ENCODE measurements around the gene PTGER1. TPM values are rescaled to one million over a fixed set of nuclear protein-coding genes. Genes with fewer than 3 reads are reported as not detected.
A peak's percentile ranks its signal among the peaks of the same experiment; 100 is the strongest.

The PTGER1 gene
- polyA plus RNA-seq, 3 donors from 2014 or later = 0.17 to 1.2 TPM; not detected in 1

- no peak for DNase-seq
Measured at GRCh38 chr19:14494910-14495671, 19.9 kb upstream of the PTGER1 start.

GRCh38 chr19:14494411-14494810 is 19.3 kb upstream of the PTGER1 start:
- Mint-ChIP-seq H3K4me1 (peaks cover 24 to 25% of the 10 kb centered on the region in 2 donors), H3K9me3 (no peaks in the 10 kb centered on the region), H3K4me3 (peak overlapping the region; percentile 65 to 79 (median 69)), H3K36me3 (peaks cover 3 to 10% (median 8%) of the 10 kb centered on the region in 3 donors), H3K27ac (peak overlapping the region; percentile 17 to 85 (median 78)), H3K27me3 (ENCODE audit: low read depth in 3 of 3) (peaks cover 0 to 4% (median 0%) of the 10 kb centered on the region in 3 donors)
- DNase-seq = no peak

More at GRCh38 chr19:14494910-14495671, 19.9 kb upstream of the PTGER1 start:
- Mint-ChIP-seq H3K4me3 (peak overlapping the region; percentile 81 to 85 (median 83)), H3K27me3 (ENCODE audit: low read depth in 3 of 3) (peaks cover 0 to 4% (median 0%) of the 10 kb centered on the region in 3 donors), H3K9me3 (no peaks in the 10 kb centered on the region), H3K36me3 (peaks cover 0 to 4% (median 3%) of the 10 kb centered on the region in 3 donors), H3K4me1 (peaks cover 24 to 25% of the 10 kb centered on the region in 2 donors), H3K27ac (peak overlapping the region; percentile 17 to 91 (median 80))

- Mint-ChIP-seq H3K36me3 (peaks cover 3 to 12% (median 12%) of the 10 kb centered on the region in 3 donors), H3K27me3 (ENCODE audit: low read depth in 3 of 3) (peaks cover 0 to 4% (median 0%) of the 10 kb centered on the region in 3 donors), H3K9me3 (no peaks in the 10 kb centered on the region), H3K4me3 (no peak overlapping the region), H3K4me1 (peaks cover 24 to 25% of the 10 kb centered on the region in 2 donors), H3K27ac (peak overlapping the region in 5 of 6 donors; percentile 28 to 79 (median 45))
- no peak for DNase-seq
Measured at GRCh38 chr19:14492756-14493337, 17.7 kb upstream of the PTGER1 start.

GRCh38 chr19:14487370-14488125 is 12.4 kb upstream of the PTGER1 start:
- peaks cover 6 to 7% of the 10 kb centered on the region in 2 donors for H3K4me1 Mint-ChIP-seq
- DNase-seq = no peak
- no peak overlapping the region for H3K4me3 Mint-ChIP-seq
- H3K36me3 Mint-ChIP-seq = peaks cover 3 to 12% (median 12%) of the 10 kb centered on the region in 3 donors
- H3K27me3 Mint-ChIP-seq (ENCODE audit: low read depth in 3 of 3) = peaks cover 0 to 4% (median 0%) of the 10 kb centered on the region in 3 donors
- H3K27ac Mint-ChIP-seq = no peak overlapping the region
- H3K9me3 Mint-ChIP-seq = no peaks in the 10 kb centered on the region

GRCh38 chr19:14482172-14482941 is 7.2 kb upstream of the PTGER1 start:
- peaks cover 0 to 3% (median 0%) of the 10 kb centered on the region in 3 donors for H3K36me3 Mint-ChIP-seq
- peaks cover 6 to 12% of the 10 kb centered on the region in 2 donors for H3K4me1 Mint-ChIP-seq
- no peak for DNase-seq
- peak overlapping the region in 1 of 6 donors; percentile 5 for H3K27ac Mint-ChIP-seq
- peaks cover 0 to 4% (median 0%) of the 10 kb centered on the region in 3 donors for H3K27me3 Mint-ChIP-seq (ENCODE audit: low read depth in 3 of 3)
- H3K4me3 Mint-ChIP-seq = no peak overlapping the region
- H3K9me3 Mint-ChIP-seq = no peaks in the 10 kb centered on the region

GRCh38 chr19:14480700-14481079 is 5.5 kb upstream of the PTGER1 start:
- no peak overlapping the region for H3K4me3 Mint-ChIP-seq
- peak overlapping the region in 1 of 6 donors; percentile 69 for H3K27ac Mint-ChIP-seq
- H3K9me3 Mint-ChIP-seq = no peaks in the 10 kb centered on the region
- H3K4me1 Mint-ChIP-seq = peaks cover 12 to 20% of the 10 kb centered on the region in 2 donors
- peaks cover 0 to 3% (median 0%) of the 10 kb centered on the region in 3 donors for H3K36me3 Mint-ChIP-seq
- DNase-seq = no peak
- H3K27me3 Mint-ChIP-seq (ENCODE audit: low read depth in 3 of 3) = peaks cover 0 to 14% (median 8%) of the 10 kb centered on the region in 3 donors

GRCh38 chr19:14479975-14480699 is 5.0 kb upstream of the PTGER1 start:
- Mint-ChIP-seq H3K9me3 (no peaks in the 10 kb centered on the region), H3K27me3 (ENCODE audit: low read depth in 3 of 3) (peaks cover 0 to 14% (median 8%) of the 10 kb centered on the region in 3 donors), H3K4me3 (no peak overlapping the region), H3K36me3 (peaks cover 0 to 3% (median 0%) of the 10 kb centered on the region in 3 donors), H3K4me1 (peaks cover 15 to 23% of the 10 kb centered on the region in 2 donors), H3K27ac (peak overlapping the region in 1 of 6 donors; percentile 46)
- DNase-seq = peak; percentile 66 to 75 (median 72)

- peaks cover 0 to 15% (median 10%) of the 10 kb centered on the region in 3 donors for H3K27me3 Mint-ChIP-seq (ENCODE audit: low read depth in 3 of 3)
- DNase-seq = no peak
- peaks cover 20 to 28% of the 10 kb centered on the region in 2 donors for H3K4me1 Mint-ChIP-seq
- no peak overlapping the region for H3K4me3 Mint-ChIP-seq
- H3K27ac Mint-ChIP-seq = peak overlapping the region in 2 of 6 donors; percentile 20 to 78
- H3K9me3 Mint-ChIP-seq = no peaks in the 10 kb centered on the region
- H3K36me3 Mint-ChIP-seq = peaks cover 0 to 3% (median 0%) of the 10 kb centered on the region in 3 donors
Measured at GRCh38 chr19:14479309-14479974, 4.3 kb upstream of the PTGER1 start.

- H3K27ac Mint-ChIP-seq = peak overlapping the region in 2 of 6 donors; percentile 45 to 83
- peaks cover 24 to 33% of the 10 kb centered on the region in 2 donors for H3K4me1 Mint-ChIP-seq
- no peak overlapping the region for H3K4me3 Mint-ChIP-seq
- no peak for DNase-seq
- H3K36me3 Mint-ChIP-seq = peaks cover 0 to 3% (median 0%) of the 10 kb centered on the region in 3 donors
- H3K9me3 Mint-ChIP-seq = no peaks in the 10 kb centered on the region
- peaks cover 0 to 20% (median 11%) of the 10 kb centered on the region in 3 donors for H3K27me3 Mint-ChIP-seq (ENCODE audit: low read depth in 3 of 3)
Measured at GRCh38 chr19:14478113-14478545, 3.0 kb upstream of the PTGER1 start.

- Mint-ChIP-seq H3K36me3 (peaks cover 0 to 3% (median 0%) of the 10 kb centered on the region in 3 donors), H3K27ac (peak overlapping the region in 4 of 6 donors; percentile 45 to 92 (median 72)), H3K4me1 (peaks cover 28 to 39% of the 10 kb centered on the region in 2 donors), H3K27me3 (ENCODE audit: low read depth in 3 of 3) (peaks cover 3 to 25% (median 15%) of the 10 kb centered on the region in 3 donors), H3K4me3 (no peak overlapping the region), H3K9me3 (no peaks in the 10 kb centered on the region)
- no peak for DNase-seq
Measured at GRCh38 chr19:14477418-14478112, 2.4 kb upstream of the PTGER1 start.

- Mint-ChIP-seq H3K4me3 (peak overlapping the region in 4 of 5 donors; percentile 41 to 67 (median 63)), H3K36me3 (peaks cover 0 to 3% (median 0%) of the 10 kb centered on the region in 3 donors), H3K27ac (peak overlapping the region; percentile 56 to 96 (median 90)), H3K27me3 (ENCODE audit: low read depth in 3 of 3) (peaks cover 3 to 30% (median 20%) of the 10 kb centered on the region in 3 donors), H3K4me1 (peaks cover 28 to 42% of the 10 kb centered on the region in 2 donors), H3K9me3 (no peaks in the 10 kb centered on the region)
- DNase-seq = peak; percentile 55 to 96 (median 85)
Measured at GRCh38 chr19:14476673-14477401, 1.7 kb upstream of the PTGER1 start.

Measured in immature natural killer cell (primary cell).